H1 (cell line): ENCODE data around the gene PTPRD.

Experiments
- CTCF ChIP-seq, 3 experiments: IDR thresholded peaks; 1 replicate in 2 of 3; 2 replicates in 1 of 3; pipeline versions ENCODE4 v1.5.1 to v1.6.1; 2011; ENCODE audit warnings: low read length in 3 of 3, mild to moderate bottlenecking in 3 of 3, inconsistent platforms in 2 of 3, low read depth in 1 of 3, moderate library complexity in 1 of 3; ENCODE audit not compliant: insufficient read depth in 1 of 3; ENCODE audit errors: control extremely low read depth in 1 of 3
- EP300 ChIP-seq, 2 experiments: IDR thresholded peaks; 1 replicate in 1 of 2; 2 replicates in 1 of 2; pipeline ENCODE4 v1.6.1; 2011 to 2012; ENCODE audit warnings: low read depth in 2 of 2, low read length in 2 of 2, mild to moderate bottlenecking in 2 of 2, borderline replicate concordance in 1 of 2, inconsistent platforms in 1 of 2, moderate library complexity in 1 of 2
- EZH2 ChIP-seq: fragments of 200-600 bp; sonication (generic); IDR thresholded peaks from 2 replicates; pipeline ENCODE4 v1.7.1; 2012; ENCODE audit warnings: low read depth, mild to moderate bottlenecking, moderate library complexity, low read length, inconsistent platforms; ENCODE audit not compliant: severe bottlenecking
- NANOG ChIP-seq: IDR thresholded peaks from 2 replicates; pipeline ENCODE4 v1.6.1; 2011; ENCODE audit warnings: low read length, low read depth, mild to moderate bottlenecking, inconsistent platforms; ENCODE audit not compliant: insufficient read depth, poor library complexity, severe bottlenecking
- SIRT6 ChIP-seq: IDR thresholded peaks from one replicate; pipeline ENCODE4 v1.7.1; 2012; ENCODE audit warnings: low read length, inconsistent platforms

GRCh38 chr9:10226996-10227395 is 385.8 kb downstream of the PTPRD start:
- TF ChIP-seq SIRT6, result no peak
- no peak for TF ChIP-seq CTCF (IDR thresholded peaks at IDR 0.05; ENCODE audit: control extremely low read depth in 1 of 3, insufficient read depth in 1 of 3, low read depth in 1 of 3, low read length in 3 of 3)
- no peak for TF ChIP-seq EZH2
- no peak for TF ChIP-seq NANOG
- no peak for TF ChIP-seq EP300 (IDR thresholded peaks at IDR 0.05; ENCODE audit: borderline replicate concordance in 1 of 2, low read depth in 2 of 2, low read length in 2 of 2)
